Activated CD8-positive, alpha-beta T cell treated with anti-CD3 and anti-CD28 coated beads for 36 hours (primary cell): Measurements from ENCODE around the gene MCF2L2. TPM values are rescaled to one million over a fixed set of nuclear protein-coding genes. Genes with fewer than 3 reads are reported as not detected.

ENCODE experiments used
- ATAC-seq: fragments of 200-7000 bp; cut with Tn5 transposase; one replicate; pipeline ENCODE4 v1.10.0; 2021; ENCODE audit warnings: mild to moderate bottlenecking, moderate library complexity
- CTCF ChIA-PET: fragments of 350-600 bp; sonication (Branson Sonifier 250); formaldehyde crosslinking; loops from one replicate; lab custom pipeline; 2021; ENCODE audit warnings: antibody characterized with exemption; lab: Charles Lee
- POLR2A ChIA-PET: fragments of 350-600 bp; sonication (Branson Sonifier 250); formaldehyde crosslinking; loops from one replicate; lab custom pipeline; 2021; ENCODE audit warnings: antibody characterized with exemption; lab: Charles Lee
- DNase-seq: peaks from one replicate; pipeline ENCODE4 v3.0.0-alpha.2; 2020
- H3K27ac Mint-ChIP-seq: one replicate; pipeline ENCODE4 v1.8.0; 2021; ENCODE audit warnings: mild to moderate bottlenecking, mixed read lengths
- H3K27me3 Mint-ChIP-seq: one replicate; pipeline ENCODE4 v1.8.0; 2021; ENCODE audit warnings: mixed read lengths
- H3K36me3 Mint-ChIP-seq: one replicate; pipeline ENCODE4 v1.8.0; 2021; ENCODE audit warnings: low read depth, mixed read lengths
- H3K4me1 Mint-ChIP-seq: one replicate; pipeline ENCODE4 v1.8.0; 2021; ENCODE audit warnings: low read depth, mixed read lengths
- H3K4me3 Mint-ChIP-seq: one replicate; pipeline ENCODE4 v1.8.0; 2021; ENCODE audit warnings: mild to moderate bottlenecking, moderate library complexity, mixed read lengths
- H3K9me3 Mint-ChIP-seq: one replicate; pipeline ENCODE4 v1.8.0; 2021; ENCODE audit warnings: mixed read lengths
- intact Hi-C: fragments of 100-400 bp; cut with micrococcal nuclease; formaldehyde crosslinking; loops from one replicate; pipeline ENCODE4 v1.10.0; 2022
- total RNA-seq, 2 experiments: library from RNA; stranded (reverse); gene quantifications; one replicate each; pipeline ENCODE4 v1.2.3, GENCODE V29; 2021
- TF ChIP-seq, protein P1 (sequence below): fragments of 200-600 bp; IDR thresholded peaks from one replicate; pipeline ENCODE4 v1.8.0; 2022; ENCODE audit warnings: antibody characterized with exemption, mild to moderate bottlenecking

MCF2L2 gene
- total RNA-seq, 2 experiments from 2014 or later, result 3.5 to 3.7 TPM

DNA sequence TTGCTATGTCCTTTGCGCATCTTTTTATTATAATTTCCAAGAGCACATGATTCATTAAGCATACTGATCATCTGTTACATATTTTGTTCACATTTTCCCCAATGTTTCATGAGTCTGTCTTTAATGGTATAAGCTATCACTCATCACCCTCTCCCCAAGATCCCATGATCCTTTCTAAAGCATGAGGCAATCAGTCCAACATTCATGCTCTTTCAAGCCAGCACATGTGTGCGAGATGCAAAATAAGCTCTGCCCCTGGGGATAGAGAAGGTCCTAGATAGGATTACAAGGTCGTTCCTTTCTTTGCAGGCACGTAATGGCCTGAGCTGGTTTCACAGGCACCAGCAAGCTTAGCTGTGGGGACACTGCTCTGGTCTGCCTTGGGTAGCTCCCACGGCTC is 207.6 kb downstream of the MCF2L2 start:
- H3K4me1 Mint-ChIP-seq, result peaks cover 39% of the 10 kb centered on the region
- no peak overlapping the region for H3K27ac Mint-ChIP-seq
- H3K36me3 Mint-ChIP-seq, result peaks cover 4% of the 10 kb centered on the region
- no peak for ATAC-seq
- CTCF ChIA-PET, result interaction anchor here (1.6 to 1.8 kb wide), 2 partner anchors 161 to 163 kb away, joined by 5 read pairs; no protein-coding TSS in a partner anchor
- intact Hi-C loops, result no loop called here
- POLR2A ChIA-PET, result interaction anchor here (1.4 kb wide), 1 partner anchor 65 kb away, joined by 4 read pairs; no protein-coding TSS in a partner anchor
- H3K4me3 Mint-ChIP-seq, result no peak overlapping the region
- no peak for DNase-seq
- H3K9me3 Mint-ChIP-seq, result no peaks in the 10 kb centered on the region
- H3K27me3 Mint-ChIP-seq, result no peaks in the 10 kb centered on the region
- TF ChIP-seq, protein P1, sequence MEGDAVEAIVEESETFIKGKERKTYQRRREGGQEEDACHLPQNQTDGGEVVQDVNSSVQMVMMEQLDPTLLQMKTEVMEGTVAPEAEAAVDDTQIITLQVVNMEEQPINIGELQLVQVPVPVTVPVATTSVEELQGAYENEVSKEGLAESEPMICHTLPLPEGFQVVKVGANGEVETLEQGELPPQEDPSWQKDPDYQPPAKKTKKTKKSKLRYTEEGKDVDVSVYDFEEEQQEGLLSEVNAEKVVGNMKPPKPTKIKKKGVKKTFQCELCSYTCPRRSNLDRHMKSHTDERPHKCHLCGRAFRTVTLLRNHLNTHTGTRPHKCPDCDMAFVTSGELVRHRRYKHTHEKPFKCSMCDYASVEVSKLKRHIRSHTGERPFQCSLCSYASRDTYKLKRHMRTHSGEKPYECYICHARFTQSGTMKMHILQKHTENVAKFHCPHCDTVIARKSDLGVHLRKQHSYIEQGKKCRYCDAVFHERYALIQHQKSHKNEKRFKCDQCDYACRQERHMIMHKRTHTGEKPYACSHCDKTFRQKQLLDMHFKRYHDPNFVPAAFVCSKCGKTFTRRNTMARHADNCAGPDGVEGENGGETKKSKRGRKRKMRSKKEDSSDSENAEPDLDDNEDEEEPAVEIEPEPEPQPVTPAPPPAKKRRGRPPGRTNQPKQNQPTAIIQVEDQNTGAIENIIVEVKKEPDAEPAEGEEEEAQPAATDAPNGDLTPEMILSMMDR, result no peak

- ChIA-PET CTCF (interaction anchor here (0.7 kb wide), 1 partner anchor 10 kb away, joined by 3 read pairs; no protein-coding TSS in a partner anchor), POLR2A (no interaction called here)
- Mint-ChIP-seq H3K4me3 (no peak overlapping the region), H3K27ac (peak overlapping the region; percentile 44), H3K27me3 (no peaks in the 10 kb centered on the region), H3K9me3 (no peaks in the 10 kb centered on the region), H3K4me1 (peaks cover 26% of the 10 kb centered on the region), H3K36me3 (peaks cover 5% of the 10 kb centered on the region)
- intact Hi-C loops, result no loop called here
- ATAC-seq (no peak), DNase-seq (no peak)
- TF ChIP-seq, protein P1, result no peak
Measured at GRCh38 chr3:183218826-183219225, 209.6 kb downstream of the MCF2L2 start.

- TF ChIP-seq, protein P1, result no peak
- ChIA-PET CTCF (interaction anchor here (1.3 kb wide), 1 partner anchor 165 kb away, joined by 4 read pairs; no protein-coding TSS in a partner anchor), POLR2A (no interaction called here)
- Mint-ChIP-seq H3K27ac (no peak overlapping the region), H3K9me3 (no peaks in the 10 kb centered on the region), H3K36me3 (peaks cover 5% of the 10 kb centered on the region), H3K4me1 (peaks cover 16% of the 10 kb centered on the region), H3K27me3 (no peaks in the 10 kb centered on the region), H3K4me3 (no peak overlapping the region)
- intact Hi-C loops, result no loop called here
- ATAC-seq, result no peak
- DNase-seq, result no peak
Measured at GRCh38 chr3:183217548-183218332, 210.7 kb downstream of the MCF2L2 start.

DNA sequence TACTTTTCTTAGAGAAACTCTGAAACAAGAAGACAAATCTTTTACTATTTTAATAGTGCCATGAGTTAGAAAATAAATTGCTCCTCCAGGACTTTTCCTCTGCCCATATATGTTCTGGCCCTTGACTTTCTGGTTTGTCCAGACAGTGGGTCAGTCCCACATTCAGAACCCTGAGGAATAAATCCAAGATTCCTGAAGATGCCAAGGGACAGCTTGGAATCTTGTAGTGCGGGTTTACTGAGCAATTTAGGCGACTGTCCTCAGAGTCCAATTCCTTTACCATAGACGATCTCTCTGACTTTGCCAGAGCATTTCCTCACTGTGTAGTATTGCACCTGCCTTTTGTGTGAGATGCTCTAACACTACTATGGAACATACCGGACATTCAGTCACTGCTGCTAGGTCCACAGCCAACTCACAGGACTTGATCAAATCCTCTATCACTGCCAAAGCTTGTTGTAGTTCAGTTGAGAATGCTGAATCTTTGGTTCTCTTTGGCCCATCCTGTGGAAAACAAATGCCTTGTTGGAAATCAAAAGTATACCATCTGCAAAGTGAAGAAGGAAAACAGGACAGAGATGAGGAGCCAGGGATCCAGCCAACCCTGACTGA is 212.7 kb downstream of the MCF2L2 start:
- Mint-ChIP-seq H3K4me1 (peaks cover 32% of the 10 kb centered on the region), H3K27me3 (no peaks in the 10 kb centered on the region), H3K9me3 (peaks cover 13% of the 10 kb centered on the region), H3K27ac (no peak overlapping the region), H3K36me3 (peaks cover 24% of the 10 kb centered on the region), H3K4me3 (no peak overlapping the region)
- ATAC-seq, result no peak
- CTCF ChIA-PET, result no interaction called here
- TF ChIP-seq, protein P1, result no peak
- POLR2A ChIA-PET, result interaction anchor here (0.8 kb wide), 1 partner anchor 97 kb away, joined by 3 read pairs; no protein-coding TSS in a partner anchor
- intact Hi-C loops, result no loop called here
- DNase-seq, result no peak

DNA sequence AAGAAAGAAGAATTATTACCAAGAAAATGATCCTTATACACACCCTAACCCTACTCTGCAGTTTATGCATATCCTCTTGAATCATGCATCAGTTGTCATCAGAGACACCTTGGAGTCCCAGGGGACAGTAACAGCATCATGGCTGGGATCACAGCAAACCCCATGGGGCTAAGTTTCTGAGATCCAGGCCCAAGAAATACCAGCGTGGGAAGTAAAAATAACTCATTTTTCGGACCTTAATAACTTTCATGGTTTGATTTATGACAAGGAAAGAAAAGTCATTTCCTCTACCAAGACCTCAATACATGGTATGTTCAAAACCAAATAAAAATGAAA is 214.2 kb downstream of the MCF2L2 start:
- no peaks in the 10 kb centered on the region for H3K27me3 Mint-ChIP-seq
- H3K36me3 Mint-ChIP-seq, result peaks cover 34% of the 10 kb centered on the region
- POLR2A ChIA-PET, result no interaction called here
- peaks cover 21% of the 10 kb centered on the region for H3K9me3 Mint-ChIP-seq
- TF ChIP-seq, protein P1, result no peak
- intact Hi-C loops, result no loop called here
- no peak overlapping the region for H3K27ac Mint-ChIP-seq
- no peak overlapping the region for H3K4me3 Mint-ChIP-seq
- CTCF ChIA-PET, result interaction anchor here (1.1 to 1.3 kb wide), 2 partner anchors 20 to 30 kb away, joined by 3 to 4 read pairs; no protein-coding TSS in a partner anchor
- H3K4me1 Mint-ChIP-seq, result peaks cover 43% of the 10 kb centered on the region
- ATAC-seq (no peak), DNase-seq (no peak)
